Stimulated activated CD4-positive, alpha-beta T cell treated with anti-CD3 and anti-CD28 coated beads, Interleukin-15, amount 100 ng/mL, for 1 hour (primary cell): ENCODE results near the gene PLEKHH3.

Experiments used
- DNase-seq, 2 donors: peaks; one replicate each; pipeline ENCODE4 v3.0.0-alpha.2; 2020; ENCODE audit warnings: low read depth in 1 of 2, low spot score in 1 of 2

PLEKHH3 gene

DNA sequence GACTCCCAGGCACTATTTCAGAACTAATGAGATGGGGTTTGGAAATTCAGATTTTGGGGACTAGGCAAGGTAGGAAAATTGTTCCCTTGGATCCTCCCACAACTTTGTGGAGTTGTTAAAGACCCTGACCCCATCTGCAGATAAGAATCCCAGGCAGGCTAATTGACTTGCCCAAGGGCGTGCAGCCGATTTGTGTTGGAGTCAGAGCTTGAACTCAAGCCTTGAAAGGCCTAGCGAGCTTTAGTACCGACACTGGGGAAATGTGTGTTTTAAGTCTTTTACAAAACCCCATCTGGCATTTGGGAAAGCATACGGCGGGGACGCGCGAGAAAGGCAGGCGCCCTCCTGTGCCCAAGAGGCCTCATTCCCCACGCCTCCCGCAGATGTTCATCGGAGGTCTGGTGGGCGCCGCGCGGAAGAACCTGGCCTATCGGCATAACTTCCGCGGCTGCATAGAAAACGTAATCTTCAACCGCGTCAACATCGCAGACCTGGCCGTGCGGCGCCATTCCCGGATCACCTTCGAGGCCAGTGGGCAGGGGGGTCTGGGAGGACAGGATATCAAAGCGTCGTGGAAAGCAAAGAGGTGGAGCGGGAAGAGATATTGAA lies 9.8 kb upstream of the PLEKHH3 start:
- no peak for DNase-seq

DNA sequence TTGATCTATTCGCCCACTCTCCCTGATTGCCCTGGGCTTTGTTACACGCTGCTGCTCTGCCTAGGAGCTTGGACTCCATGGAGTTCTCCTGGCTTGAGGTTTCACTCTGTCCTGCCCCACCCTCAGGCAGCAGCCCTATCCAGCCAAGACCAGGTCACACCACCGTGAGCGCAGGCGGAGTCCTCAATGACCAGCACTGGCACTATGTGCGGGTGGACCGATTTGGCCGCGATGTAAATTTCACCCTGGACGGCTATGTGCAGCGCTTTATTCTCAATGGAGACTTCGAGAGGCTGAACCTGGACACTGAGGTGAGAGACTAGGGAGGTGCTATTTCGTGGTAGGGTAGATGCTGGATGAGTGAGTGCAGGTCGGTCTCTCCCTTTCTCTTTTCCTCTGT lies 9.0 kb upstream of the PLEKHH3 start:
- no peak for DNase-seq

DNA sequence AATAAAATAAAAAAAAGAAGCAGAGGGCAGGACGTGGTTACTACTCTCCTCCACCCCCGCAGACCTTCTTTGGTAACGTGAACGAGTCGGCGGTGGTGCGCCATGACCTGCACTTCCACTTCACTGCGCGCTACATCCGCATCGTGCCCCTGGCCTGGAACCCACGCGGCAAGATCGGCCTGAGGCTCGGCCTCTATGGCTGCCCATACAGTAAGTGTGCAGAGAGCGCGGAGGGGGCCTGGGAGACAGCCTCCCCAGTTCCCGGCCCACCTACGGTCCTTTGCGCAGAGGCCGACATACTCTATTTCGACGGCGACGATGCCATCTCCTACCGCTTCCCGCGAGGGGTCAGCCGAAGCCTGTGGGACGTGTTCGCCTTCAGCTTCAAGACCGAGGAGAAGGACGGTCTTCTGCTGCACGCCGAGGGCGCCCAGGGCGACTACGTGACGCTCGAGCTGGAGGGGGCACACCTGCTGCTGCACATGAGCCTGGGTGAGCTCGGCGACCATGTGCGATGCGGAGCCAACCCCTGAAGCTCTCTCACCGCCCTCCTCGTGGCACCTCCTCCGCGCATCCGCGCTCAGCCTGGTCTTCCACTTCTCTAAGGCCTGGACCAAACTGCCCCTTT lies 8.2 kb upstream of the PLEKHH3 start:
- DNase-seq = no peak

DNA sequence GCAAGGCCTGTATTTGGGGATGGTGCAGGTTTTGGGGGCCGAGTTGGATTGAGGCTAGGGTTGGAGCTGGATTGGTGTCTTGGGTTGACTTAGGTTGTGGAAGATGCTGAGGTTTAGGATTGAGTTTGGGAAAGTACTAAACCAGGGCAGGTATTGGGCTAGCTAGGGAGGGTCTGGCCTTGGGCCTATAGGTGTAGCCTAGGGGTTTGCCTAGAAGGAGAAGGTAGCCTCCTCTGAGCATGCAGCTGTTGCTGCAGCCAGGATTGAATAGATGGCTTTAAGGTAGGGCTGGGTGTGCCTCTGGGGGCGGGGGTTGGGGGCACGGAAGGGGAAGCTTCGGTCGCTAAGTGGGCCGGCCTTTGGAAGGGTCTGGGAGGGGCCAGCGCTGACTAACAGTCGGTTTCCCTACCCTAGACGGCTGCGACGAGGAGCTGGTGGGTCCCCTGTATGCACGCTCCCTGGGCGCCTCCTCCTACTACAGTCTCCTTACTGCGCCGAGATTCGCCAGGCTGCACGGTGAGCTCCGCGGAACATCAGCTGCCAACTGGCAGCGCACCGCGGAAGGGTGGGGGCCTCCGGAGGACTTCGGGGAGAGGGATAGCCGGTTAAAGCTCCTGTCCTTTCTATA lies 6.7 kb upstream of the PLEKHH3 start:
- no peak for DNase-seq

DNA sequence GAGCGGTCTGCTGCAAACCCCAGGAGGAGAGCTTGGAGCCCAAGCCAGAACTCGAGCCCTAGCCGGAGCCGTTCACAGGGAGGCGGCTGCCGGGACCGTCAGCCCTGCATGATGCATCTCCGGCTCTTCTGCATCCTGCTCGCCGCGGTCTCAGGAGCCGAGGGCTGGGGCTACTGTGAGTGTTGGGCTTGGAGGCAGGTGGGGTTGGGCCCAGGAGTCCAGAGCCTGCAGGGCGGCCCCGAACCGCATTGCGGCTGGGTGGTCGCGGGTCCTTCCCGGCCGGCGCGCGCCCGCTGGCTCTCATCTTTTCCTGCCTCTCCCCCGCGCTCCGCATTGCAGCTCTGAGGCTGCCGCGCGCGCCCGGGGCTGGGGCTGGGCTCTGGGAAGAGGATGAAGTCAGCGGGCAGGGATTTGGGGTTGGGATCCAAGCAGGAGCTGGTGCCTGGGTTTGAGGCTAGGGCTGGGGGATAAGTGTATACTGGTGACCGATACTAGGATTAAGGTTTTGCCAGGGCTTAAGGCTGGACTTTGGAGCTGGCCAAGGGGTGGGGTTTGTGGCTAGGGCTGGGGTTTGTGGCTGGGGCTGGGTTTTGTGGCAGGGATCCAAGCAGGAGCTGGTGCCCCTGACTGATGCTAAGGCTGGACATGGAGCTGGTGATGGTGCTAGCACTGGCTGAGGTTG lies 6.1 kb upstream of the PLEKHH3 start:
- no peak for DNase-seq

DNA sequence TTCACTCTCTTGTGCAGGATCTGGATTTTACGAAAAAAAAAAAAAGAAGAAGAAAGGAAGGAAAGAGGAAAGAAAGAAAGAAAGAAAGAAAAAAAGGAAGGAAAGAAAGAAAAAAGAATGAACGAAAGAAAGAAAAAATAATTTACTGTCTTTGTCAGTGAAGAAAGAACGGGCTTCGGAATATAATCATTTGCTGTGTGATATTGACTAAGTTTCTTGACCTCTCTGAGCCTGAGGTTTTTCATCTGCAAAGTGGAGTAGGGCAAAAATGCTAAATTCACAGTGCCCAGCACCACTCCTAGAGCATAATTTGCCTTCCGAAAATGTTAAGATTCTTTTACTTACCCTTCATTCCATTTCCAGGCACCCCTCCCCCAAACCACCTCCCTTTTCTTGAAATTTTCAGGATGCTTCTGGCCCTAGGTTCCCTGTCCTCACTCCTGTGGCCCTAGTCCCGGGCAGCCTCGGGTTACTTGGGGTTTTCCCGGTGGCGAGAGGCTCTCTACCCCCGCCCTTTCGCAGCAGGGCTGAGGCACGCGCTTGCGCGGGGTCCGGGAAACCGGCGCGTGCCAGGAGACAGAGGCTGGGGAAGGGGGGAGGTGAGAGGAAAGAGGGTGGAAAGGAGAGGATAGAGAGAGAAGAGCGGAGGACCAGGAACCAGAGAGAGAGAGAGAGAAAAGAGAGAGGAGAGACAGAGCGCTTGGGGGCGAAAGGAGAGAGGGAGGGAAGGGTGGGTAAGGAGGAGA lies 5.4 kb upstream of the PLEKHH3 start, which contains the start of gene CNTNAP1:
Gene CNTNAP1, plus strand, starts transcription at position 556 of the 746 bp plus-strand sequence. CDS start 299 bp downstream, outside the sequence.
- no peak for DNase-seq

DNA sequence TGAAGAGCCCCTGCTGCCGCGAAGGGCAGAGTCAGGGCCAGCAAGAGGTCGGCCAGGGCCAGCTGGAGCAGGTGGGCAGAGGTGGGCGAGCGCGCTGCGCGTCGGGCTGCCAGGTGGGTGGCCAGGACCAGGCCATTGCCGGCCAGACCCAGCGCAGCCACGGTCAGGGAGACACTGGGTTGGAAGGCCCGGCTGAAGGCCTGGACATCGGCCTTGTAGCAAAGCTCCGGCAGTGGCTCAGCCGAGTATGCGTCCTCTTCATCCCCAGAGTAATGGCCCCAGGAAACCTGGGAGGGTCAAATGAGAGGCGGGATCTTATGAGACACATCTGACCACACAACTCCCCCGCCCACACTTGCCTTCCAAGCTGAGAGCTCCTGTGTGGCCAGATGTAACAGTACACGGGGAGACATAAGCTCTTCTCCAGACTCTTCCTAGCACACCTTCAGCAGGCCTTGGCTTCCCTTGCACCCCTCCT lies 3.6 kb upstream of the PLEKHH3 start:
- DNase-seq = no peak

DNA sequence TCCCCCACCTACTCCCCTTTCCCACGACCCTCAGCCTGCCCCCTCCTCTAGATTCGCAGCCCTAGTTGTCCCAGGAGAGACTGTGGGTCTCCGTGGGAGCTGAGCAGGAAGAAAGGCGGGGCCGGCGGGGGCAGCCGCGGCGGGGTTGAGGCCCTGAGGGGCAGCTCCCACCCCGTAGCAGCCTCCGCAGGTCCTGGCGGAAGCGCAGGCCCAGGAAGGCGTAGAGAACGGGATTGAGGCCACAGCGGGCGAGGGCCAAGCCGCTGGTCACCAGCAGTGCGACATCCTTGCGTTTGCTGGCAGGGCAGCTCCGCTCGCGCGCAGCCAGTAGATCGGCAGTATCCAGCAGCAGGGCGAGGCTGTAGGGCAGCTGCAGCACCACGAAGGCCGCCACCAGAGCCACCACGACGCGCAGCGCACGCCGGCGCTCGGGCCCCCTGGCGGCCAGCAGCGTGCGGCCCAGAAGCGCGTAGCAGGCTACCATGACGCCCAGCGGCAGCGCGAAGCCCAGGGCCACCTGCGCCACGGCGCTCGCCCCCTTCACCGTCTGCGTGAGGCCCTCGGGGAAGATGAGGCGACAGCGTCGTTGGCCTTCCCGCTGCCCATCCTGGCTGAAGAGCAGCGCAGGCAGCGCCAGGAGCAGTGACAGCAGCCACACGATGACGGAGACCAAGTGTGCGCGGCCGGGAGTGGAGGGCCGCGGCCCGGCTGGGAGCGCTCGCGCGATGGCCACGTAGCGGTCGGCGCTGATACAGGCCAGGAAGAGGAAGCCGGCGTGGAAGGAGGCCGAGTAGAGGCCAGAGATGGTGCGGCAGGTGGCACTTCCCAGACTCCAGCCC lies 2.9 kb upstream of the PLEKHH3 start:
- peak; percentile 61 to 65 for DNase-seq

DNA sequence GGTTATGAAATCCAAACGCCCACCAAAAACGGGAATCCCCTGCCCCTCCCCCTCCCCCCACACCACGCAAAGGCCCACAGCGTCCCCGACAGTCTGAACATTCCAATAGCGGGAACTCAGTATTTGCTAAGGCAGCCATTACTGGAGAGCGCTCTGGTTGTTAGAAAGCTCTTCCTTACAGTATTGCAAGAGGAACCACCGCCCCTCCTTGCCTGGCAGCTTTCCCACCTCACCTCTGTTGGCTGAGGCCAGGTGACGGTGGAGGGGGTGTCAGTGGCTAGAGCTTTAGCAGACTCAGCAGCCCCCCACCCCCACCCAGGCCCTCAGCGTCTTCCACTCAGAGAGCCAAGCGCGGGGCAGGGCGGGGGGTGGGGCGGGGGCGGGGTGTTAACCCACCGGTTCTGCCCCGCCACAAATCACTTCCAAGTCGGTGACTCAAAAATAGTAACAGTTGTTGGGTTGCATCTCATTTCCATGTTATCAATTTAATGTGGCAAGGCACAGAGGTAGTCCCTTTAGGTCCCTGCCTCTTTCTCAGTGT lies 2.2 kb upstream of the PLEKHH3 start:
- DNase-seq = no peak

DNA sequence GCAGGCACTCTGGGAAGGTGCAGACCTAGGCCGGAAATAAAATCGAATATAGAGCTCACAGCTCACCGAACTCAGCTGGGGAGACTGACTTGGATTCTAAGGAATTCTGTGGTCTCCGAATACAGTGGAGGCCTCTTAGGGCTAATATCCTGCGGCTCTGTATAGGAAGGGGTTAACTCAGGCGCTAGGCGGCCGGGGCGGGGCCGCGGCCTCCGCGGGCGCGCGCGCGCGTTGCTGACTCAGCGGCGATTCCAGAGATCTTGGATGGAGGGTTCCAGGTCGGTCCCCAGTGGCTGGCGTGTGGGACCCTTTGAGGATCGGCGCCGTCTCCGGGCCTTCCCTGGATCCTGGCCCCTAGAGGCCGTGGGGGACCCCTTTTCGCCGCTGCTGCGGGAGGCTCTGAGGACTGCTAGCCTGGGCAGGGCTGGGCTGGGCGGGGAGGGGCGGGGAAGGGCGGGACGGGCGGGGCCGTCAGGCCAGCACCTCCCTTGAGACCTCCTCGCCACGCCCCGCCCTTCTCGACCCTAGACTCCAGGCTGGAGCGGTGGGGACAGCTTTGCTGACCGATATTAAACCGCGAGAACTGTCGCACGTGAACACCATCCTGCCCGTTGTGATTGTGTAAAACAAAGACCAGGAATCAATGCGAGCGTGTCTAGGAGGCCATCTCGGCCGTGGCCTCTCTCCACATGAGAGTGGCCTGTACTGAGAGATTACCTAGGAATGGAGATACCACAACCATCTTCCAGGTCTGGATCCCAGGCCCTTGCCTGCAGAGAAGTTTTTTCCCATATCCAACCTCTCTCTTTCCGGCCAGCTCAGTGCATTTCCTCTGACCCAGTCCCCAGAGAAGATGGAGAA lies 1.4 kb upstream of the PLEKHH3 start:
- DNase-seq = peak; percentile 48 to 71

DNA sequence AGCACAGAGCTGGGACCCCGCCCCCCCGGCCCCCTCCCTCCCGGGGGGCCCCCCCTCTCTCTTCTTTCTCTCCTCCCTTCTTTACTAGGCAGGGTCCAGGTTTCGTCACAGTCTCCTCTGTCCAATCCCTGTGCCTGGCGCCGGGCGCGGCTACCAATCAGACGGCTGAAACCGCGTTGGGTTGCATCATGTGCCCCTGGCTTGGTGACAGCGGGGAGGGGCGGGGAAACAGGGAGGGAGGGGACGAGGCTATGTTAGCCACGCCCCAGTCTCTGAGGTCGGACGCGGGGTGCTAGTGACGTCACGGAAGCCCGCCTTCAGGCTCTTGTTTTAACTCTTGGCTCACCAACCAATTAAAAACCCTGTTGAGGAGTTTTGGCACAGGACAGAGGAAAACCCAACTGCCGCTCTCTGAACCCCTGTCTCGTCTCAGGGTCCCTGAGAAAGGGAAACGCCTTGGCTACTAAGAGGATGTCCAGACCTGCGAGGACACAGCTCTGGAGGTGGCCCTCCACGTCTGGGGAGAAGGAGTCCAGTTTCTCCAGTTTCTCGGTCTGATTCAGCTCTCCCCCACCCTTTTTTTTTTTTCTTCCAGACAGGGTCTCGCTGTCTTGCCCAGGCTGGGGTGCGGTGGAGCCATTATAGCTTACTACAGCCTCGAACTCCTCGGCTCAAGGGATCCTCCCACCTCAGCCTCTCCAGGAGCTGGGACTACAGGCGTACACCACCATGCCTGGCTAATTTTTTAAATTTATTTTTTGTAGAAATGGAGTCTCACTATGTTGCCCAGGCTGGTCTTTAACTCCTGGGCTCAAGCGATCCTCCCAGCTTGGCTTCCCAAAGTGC lies 441 bp upstream of the PLEKHH3 start:
- peak; percentile 91 to 96 for DNase-seq

DNA sequence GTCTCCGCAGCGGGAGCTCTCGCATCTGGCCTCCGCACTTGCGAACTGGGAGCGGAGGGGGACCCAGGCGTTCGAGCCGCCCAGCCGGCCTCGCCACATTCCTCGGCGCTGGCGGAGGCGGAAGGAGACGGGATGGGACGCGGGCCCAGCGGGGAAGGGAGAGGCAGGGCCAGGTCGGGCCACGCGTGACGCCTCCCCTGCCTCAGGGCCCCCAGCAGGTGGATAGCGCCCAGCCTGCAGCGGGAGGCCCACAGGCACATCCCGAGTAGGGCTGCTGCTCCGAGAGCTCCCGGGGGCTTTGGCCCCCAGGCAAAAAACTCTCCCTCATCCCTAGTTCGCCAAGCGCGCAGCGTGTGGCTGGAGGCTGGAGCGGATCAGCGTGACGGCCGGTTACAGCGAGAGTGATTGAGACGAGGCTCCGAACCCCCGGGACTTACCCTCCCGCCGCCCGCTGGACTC lies 800 bp downstream of the PLEKHH3 start:
- no peak for DNase-seq

DNA sequence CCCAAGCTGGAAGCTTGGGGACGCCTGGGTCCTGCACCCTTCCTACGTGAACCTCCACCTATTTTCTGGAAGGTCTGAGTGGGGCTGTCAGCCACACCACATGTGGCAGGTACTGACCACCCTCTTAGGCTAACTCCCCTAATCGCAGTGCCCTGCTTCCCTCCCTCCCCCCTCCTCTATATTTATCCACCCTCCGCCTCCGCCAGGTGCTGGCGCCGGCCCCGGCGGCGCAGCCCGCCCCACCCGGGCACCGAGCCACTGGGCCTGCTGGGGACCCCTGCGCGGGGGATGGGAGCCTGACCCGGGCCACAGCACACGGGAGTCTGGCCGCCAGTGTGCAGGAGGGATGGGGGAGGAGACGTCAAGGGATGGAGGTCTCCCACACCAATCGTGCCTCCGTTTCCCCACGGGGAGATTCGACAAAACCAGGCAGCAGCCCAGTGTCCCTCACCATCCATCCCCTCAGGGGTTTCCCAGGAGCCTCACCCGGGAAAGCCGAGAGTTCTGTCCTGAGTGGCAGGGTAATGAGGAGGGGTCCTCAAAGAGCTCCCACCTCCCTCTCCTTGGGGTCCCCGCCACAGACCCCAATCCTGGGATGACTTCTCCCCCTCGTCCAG lies 1.3 kb downstream of the PLEKHH3 start:
- no peak for DNase-seq

DNA sequence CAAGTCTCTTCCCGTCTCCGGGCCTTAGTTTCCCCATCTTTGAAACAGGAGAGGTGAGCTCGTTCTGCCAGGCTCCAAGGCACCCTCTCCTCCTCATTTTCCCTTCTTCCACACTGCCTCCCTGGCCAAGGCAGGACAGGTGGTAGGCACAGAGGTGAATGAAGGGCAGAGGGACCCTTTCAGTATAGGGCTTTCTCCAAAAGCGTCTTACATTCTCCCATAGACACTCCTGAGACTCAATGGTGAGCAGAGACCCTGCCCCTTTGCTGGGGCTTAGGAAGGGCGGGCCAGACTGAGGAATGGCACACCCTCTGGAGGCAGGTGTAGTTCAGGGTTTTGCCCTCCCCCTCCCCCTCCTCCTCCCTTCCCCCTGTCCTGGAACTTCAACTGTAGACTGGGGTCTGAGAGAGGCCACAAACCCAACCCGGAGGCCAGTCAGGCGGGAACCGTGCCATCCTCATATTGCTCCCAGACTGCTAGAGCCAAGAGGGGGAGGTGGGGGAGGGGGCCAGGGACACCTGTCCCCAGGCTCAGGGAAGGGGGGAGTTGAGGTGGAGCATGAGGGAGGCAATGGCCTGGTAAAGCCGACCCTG lies 1.9 kb downstream of the PLEKHH3 start:
- no peak for DNase-seq

DNA sequence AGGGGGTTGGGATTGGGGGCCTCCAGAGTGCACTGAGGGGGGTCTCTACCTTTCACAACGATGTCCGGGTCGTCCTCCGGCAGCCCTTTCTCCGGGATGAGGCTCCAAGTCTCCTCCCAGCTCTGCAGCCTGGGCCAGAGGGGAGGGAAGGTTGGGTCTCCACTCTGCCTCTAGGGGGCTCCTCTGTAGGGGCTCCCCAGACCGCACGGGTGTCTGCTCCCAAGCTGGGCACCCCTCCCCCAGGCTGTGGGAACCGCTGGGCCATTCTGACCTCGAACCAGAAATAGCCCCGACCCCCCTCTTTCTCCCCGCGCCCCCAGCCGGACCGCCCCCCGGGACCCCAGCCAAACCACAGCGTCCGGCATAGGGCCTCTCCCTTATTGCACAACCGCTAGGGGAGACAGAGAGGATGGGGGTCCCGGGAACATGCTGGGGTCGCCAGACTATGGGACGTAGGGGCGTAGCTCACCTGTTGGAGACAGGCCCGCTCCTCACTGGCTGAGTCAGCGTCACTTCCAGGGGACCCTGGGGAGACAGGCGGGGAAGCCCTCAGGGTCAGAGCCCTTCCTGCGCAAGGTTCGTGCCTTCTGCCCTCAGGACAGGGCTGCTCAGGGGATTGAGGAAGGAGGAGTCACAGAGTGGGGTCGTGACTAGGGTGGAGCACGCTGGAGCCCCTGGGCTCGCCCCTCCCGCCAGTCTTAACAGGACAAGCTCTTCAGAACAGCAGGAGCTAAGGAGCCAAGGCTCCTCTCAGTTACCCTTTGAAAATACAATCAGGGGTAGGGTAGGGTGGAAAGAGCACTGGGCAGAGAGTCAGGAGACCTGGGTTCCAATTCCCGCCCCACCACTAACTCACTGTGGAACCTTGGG lies 2.7 kb downstream of the PLEKHH3 start:
- DNase-seq = no peak

DNA sequence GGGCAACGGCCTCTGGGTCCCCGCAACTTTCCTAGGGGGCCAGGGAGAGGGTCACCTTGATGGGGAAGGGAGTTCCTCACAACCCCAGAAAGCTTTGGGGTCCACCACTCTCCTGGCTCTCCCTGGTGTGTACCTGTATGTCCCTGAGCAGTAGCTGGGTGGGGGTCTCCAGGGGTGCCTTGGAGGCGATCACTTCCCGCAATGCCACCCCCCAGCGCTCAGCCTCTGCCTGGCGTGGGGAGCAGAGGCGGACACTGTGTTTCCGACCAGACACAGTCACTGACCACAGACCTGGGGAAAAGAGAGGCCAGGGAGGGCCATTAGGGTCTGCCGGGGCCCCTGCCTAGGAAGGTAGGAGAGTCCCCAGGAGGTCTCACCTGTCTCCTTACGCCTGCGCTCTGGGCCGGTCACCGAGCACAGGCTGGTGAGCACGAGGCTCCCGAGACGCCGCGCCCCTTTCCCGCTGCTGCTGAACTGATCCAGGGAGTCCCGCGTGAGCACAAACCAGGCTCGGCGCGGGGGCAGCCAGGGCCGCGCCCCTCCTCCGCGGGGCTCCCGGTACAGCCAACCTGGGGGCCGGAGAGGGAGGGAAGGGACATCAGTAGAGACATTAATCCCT lies 3.4 kb downstream of the PLEKHH3 start:
- no peak for DNase-seq
